HepG2 (cell line): ENCODE data around the gene GALNT1. TPM values are rescaled to one million over a fixed set of nuclear protein-coding genes. Genes with fewer than 3 reads are reported as not detected.
A peak's percentile ranks its signal among the peaks of the same experiment; 100 is the strongest.

Source experiments
- AFF4 ChIP-seq: sonication (generic); formaldehyde crosslinking; IDR thresholded peaks from 2 replicates; pipeline ENCODE4 v1.4.0; 2020; ENCODE audit warnings: missing genetic modification reagents
- ASH2L ChIP-seq: fragments of 300-600, 200-600 bp; sonication (generic); IDR thresholded peaks from 2 replicates; pipeline ENCODE4 v1.7.0; 2017; ENCODE audit warnings: low read depth, mild to moderate bottlenecking, moderate library complexity, mixed read lengths, low read length; ENCODE audit not compliant: insufficient read length
- CCDC6 ChIP-seq: sonication (generic); formaldehyde crosslinking; IDR thresholded peaks from 2 replicates; pipeline ENCODE4 v1.8.1; 2022; ENCODE audit warnings: mild to moderate bottlenecking, missing genetic modification reagents, moderate library complexity
- EP300 ChIP-seq, 3 experiments: sonication (generic) in 1 of 3; formaldehyde crosslinking in 1 of 3; IDR thresholded peaks; 2 replicates each; pipeline versions ENCODE4 v1.5.1 to v1.6.1; 2011 to 2020; ENCODE audit warnings: low read depth in 2 of 3, low read length in 2 of 3, borderline replicate concordance in 1 of 3, improper control_type of control experiment in 1 of 3, mild to moderate bottlenecking in 1 of 3, missing genetic modification reagents in 1 of 3, moderate library complexity in 1 of 3
- FOXA3 ChIP-seq: IDR thresholded peaks from 2 replicates; pipeline ENCODE4 v1.6.1; 2016; ENCODE audit warnings: missing genetic modification reagents, missing compliant biosample characterization
- GFI1 ChIP-seq: sonication (generic); formaldehyde crosslinking; IDR thresholded peaks from 2 replicates; pipeline ENCODE4 v1.5.0; 2020; ENCODE audit warnings: missing genetic modification reagents, mild to moderate bottlenecking, borderline replicate concordance
- HNRNPUL1 ChIP-seq: fragments of 200-400 bp; formaldehyde crosslinking; IDR thresholded peaks from 2 replicates; pipeline ENCODE4 v1.6.1; 2017; ENCODE audit warnings: low read depth, mild to moderate bottlenecking, low read length, moderate library complexity
- JARID2 ChIP-seq: sonication (generic); formaldehyde crosslinking; IDR thresholded peaks from 2 replicates; pipeline ENCODE4 v1.8.1; 2023; ENCODE audit warnings: missing genetic modification reagents, inconsistent platforms; ENCODE audit not compliant: insufficient replicate concordance
- MEF2D ChIP-seq: sonication (generic); formaldehyde crosslinking; IDR thresholded peaks from 2 replicates; pipeline ENCODE4 v1.5.1; 2020; ENCODE audit warnings: mild to moderate bottlenecking, missing genetic modification reagents
- MEIS2 ChIP-seq: sonication (generic); formaldehyde crosslinking; IDR thresholded peaks from 2 replicates; pipeline ENCODE4 v1.9.0; 2021; ENCODE audit warnings: mild to moderate bottlenecking, missing genetic modification reagents
- NR2F1 ChIP-seq, 2 experiments: fragments of 450-650 bp in 1 of 2; formaldehyde crosslinking in 1 of 2; IDR thresholded peaks; 2 replicates each; pipeline versions ENCODE4 v1.5.0 to v1.6.1; 2016 to 2020; ENCODE audit warnings: mild to moderate bottlenecking in 1 of 2, missing compliant biosample characterization in 1 of 2, missing genetic modification reagents in 1 of 2, moderate library complexity in 1 of 2
- POLR2G ChIP-seq: fragments of 200-400 bp; formaldehyde crosslinking; IDR thresholded peaks from 2 replicates; pipeline ENCODE4 v1.6.1; 2018; ENCODE audit warnings: mild to moderate bottlenecking, low read depth, low read length, moderate library complexity
- SMC3 ChIP-seq: IDR thresholded peaks from 2 replicates; pipeline ENCODE4 v1.6.1; 2011; ENCODE audit warnings: low read length, improper control_type of control experiment
- SP2 ChIP-seq: sonication (generic); formaldehyde crosslinking; IDR thresholded peaks from 2 replicates; pipeline ENCODE4 v1.5.1; 2020; ENCODE audit warnings: mild to moderate bottlenecking, missing genetic modification reagents
- TCF7L2 ChIP-seq: IDR thresholded peaks from 2 replicates; pipeline ENCODE4 v1.6.1; 2011; ENCODE audit warnings: mild to moderate bottlenecking, low read depth, low read length, moderate library complexity
- ZNF230 ChIP-seq: sonication (generic); formaldehyde crosslinking; IDR thresholded peaks from 2 replicates; pipeline ENCODE4 v1.4.0; 2020; ENCODE audit warnings: mild to moderate bottlenecking, missing genetic modification reagents
- ZNF331 ChIP-seq: sonication (generic); formaldehyde crosslinking; IDR thresholded peaks from 2 replicates; pipeline ENCODE4 v1.4.0; 2020; ENCODE audit warnings: missing genetic modification reagents
- ZNF670 ChIP-seq: sonication (generic); formaldehyde crosslinking; IDR thresholded peaks from 2 replicates; pipeline ENCODE4 v1.8.0; 2022; ENCODE audit warnings: mild to moderate bottlenecking, missing genetic modification reagents, borderline replicate concordance
- ZNF879 ChIP-seq: sonication (generic); formaldehyde crosslinking; IDR thresholded peaks from 2 replicates; pipeline ENCODE4 v1.8.1; 2023; ENCODE audit warnings: missing genetic modification reagents
- ZNF883 ChIP-seq: sonication (generic); formaldehyde crosslinking; IDR thresholded peaks from 2 replicates; pipeline ENCODE4 v1.5.1; 2020; ENCODE audit warnings: mild to moderate bottlenecking, missing genetic modification reagents; ENCODE audit errors: not compliant biosample characterization
- ZZZ3 ChIP-seq: sonication (generic); formaldehyde crosslinking; IDR thresholded peaks from 2 replicates; pipeline ENCODE4 v1.4.0; 2020; ENCODE audit warnings: missing genetic modification reagents, mild to moderate bottlenecking, borderline replicate concordance
- polyA plus RNA-seq, 8 experiments: library from polyadenylated mRNA; depleted of rRNA in 3 of 8; stranded (reverse) in 7 of 8; unstranded in 1 of 8; fragments of >200 nt; fragmentation: Illumina TruSeq in 4 of 8; extraction: Trizol in 4 of 8; gene quantifications; 2 replicates each; pipeline versions ENCODE4 v1.2.1 to v1.2.3, GENCODE V29; 2011 to 2016; ENCODE audit warnings: low read depth in 4 of 8, missing spikeins in 1 of 8, mixed read lengths in 1 of 8; ENCODE audit not compliant: insufficient read depth in 1 of 8
- total RNA-seq, 5 experiments: library from RNA; depleted of rRNA; stranded (reverse); fragments of >200 nt; fragmentation: Illumina TruSeq; extraction: Trizol; gene quantifications; 2 replicates each; pipeline ENCODE4 v1.2.3, GENCODE V29; 2016; ENCODE audit warnings: low read depth in 1 of 5
- TF ChIP-seq, protein P1 (sequence below): sonication (generic); IDR thresholded peaks from 2 replicates; pipeline ENCODE4 v1.6.1; 2016; ENCODE audit warnings: low read depth, borderline replicate concordance
- TF ChIP-seq, protein P2 (sequence below): sonication (generic); formaldehyde crosslinking; IDR thresholded peaks from 2 replicates; pipeline ENCODE4 v1.5.1; 2020; ENCODE audit warnings: missing genetic modification reagents, mild to moderate bottlenecking, borderline replicate concordance

Gene GALNT1
- total and polyA plus RNA-seq, 2 of the 13 experiments (the other 11 are each of a cell fraction or from before 2014, with no cell fraction given), result 41.1 to 100 TPM

GRCh38 chr18:35703043-35703688 lies 121.6 kb downstream of the GALNT1 start (continued):
- TF ChIP-seq POLR2G (no peak), ZNF883 (CRISPR knock-in tag) (no peak), HNRNPUL1 (0 out of 2 replicates have a peak, but pooled peaks have one; percentile 9), SMC3 (no peak), CCDC6 (CRISPR knock-in tag) (no peak), EP300 (IDR thresholded peaks at IDR 0.05; ENCODE audit: low read depth in 2 of 2, low read length in 2 of 2) (peak in 1 of 2 experiments; percentile 90; a peak in 2 of 4 replicates), EP300 (CRISPR knock-in tag; IDR thresholded peaks at IDR 0.05; ENCODE audit: borderline replicate concordance) (peak; percentile 15; the same call in 1 of the 2 replicates), ZNF331 (CRISPR knock-in tag) (no peak), ZZZ3 (CRISPR knock-in tag) (no peak), JARID2 (CRISPR knock-in tag) (no peak), MEF2D (CRISPR knock-in tag) (no peak), ZNF879 (CRISPR knock-in tag) (no peak), ASH2L (peak; percentile 75), FOXA3 (CRISPR knock-in tag) (peak; percentile 91), ZNF670 (CRISPR knock-in tag) (no peak), TCF7L2 (no peak), SP2 (CRISPR knock-in tag) (no peak), GFI1 (CRISPR knock-in tag) (0 out of 2 replicates have a peak, but pooled peaks have one; percentile 45), NR2F1 (CRISPR knock-in tag; IDR thresholded peaks at IDR 0.05) (0 out of 4 replicates have a peak, but pooled peaks of 1 of the 2 experiments have one; percentile 12), ZNF230 (no peak), AFF4 (CRISPR knock-in tag) (no peak), MEIS2 (CRISPR knock-in tag) (no peak)
- TF ChIP-seq, protein P1, sequence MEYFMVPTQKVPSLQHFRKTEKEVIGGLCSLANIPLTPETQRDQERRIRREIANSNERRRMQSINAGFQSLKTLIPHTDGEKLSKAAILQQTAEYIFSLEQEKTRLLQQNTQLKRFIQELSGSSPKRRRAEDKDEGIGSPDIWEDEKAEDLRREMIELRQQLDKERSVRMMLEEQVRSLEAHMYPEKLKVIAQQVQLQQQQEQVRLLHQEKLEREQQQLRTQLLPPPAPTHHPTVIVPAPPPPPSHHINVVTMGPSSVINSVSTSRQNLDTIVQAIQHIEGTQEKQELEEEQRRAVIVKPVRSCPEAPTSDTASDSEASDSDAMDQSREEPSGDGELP, result peak; percentile 46; the same call in 1 of the 2 replicates
- TF ChIP-seq, protein P2, sequence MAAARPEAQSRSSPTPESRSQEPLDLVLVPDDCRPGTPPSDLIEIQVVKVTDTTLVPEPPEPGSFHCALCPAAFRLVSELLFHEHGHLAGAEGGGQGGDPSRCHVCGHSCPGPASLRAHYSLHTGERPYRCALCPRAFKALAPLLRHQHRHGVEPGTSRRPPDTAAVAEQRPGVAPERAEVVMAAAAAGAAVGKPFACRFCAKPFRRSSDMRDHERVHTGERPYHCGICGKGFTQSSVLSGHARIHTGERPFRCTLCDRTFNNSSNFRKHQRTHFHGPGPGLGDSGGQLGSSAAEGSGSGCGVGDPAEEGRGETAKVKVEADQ, result no peak
